ENCODE measurements around the gene LENG9. TPM values are rescaled to one million over a fixed set of nuclear protein-coding genes. Genes with fewer than 3 reads are reported as not detected.

Gene LENG9
- total and polyA plus RNA-seq, 2 experiments from 2014 or later: 0.59 to 7.9 TPM

DNA sequence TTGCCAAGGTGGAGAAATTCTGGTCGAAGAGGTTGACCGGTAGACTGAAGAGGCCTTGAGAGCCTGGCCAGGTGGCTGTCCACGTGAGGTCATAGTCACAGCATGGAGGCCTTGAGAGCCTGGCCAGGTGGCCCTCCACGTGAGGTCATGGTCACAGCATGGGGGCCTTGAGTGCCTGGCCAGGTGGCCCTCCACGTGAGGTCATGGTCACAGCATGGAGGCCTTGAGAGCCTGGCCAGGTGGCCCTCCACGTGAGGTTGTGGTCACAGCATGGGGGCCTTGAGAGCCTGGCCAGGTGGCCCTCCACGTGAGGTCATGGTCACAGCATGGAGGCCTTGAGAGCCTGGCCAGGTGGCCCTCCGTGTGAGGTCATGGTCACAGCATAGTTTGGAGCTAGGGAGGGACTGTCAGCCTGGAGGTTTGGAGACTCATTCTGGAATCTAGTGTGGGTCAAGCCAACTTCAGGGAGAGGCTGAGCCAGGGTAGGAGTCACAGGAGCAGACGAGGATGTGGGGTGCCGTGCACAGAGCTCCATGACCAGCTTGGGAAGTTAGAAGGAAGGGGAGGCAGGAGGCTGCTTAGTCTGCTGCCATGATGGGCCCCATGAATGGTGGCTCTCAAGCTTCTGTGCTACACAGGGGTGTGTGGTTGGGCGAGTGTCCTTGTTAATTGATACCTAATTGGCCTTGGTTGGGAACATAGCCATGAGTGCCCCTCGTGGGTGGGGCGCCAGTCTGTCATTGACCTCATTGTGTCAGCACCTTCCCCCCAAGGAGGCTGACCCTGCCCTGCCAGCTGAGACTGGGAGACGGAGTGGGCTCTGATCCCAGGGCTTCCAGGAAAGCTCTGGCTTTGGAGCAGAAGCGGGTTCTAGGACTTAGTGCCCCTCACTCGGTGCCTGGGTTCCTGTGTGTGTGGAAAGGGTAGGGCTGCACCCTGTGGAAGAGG, 4.0 kb downstream of the LENG9 start:
- Histone ChIP-seq H3K4me2 (no peak overlapping the region), H3K27ac (no peak overlapping the region), H4K20me1 (ENCODE audit: insufficient read depth, poor library complexity, severe bottlenecking) (peaks cover 36% of the 10 kb centered on the region), H3K4me1 (ENCODE audit: insufficient read depth) (peaks cover 12% of the 10 kb centered on the region), H3K36me3 (replicated peaks; ENCODE audit: insufficient read depth, low read depth) (peaks cover 4% of the 10 kb centered on the region), H3K27me3 (no peaks in the 10 kb centered on the region), H3K9me3 (ENCODE audit: low read depth) (no peaks in the 10 kb centered on the region), H3K4me3 (no peak overlapping the region), H3K9me2 (replicated peaks; ENCODE audit: insufficient read depth) (no peaks in the 10 kb centered on the region), H3K79me2 (peaks cover 38% of the 10 kb centered on the region), H2AFZ (no peak overlapping the region)
- WGBS (ENCODE audit: low lambda C conversion rate, missing lambda C conversion rate): 92% methylated on average over 16 of the region's 16 CpGs
- TF ChIP-seq CTCF (IDR thresholded peaks at IDR 0.05; ENCODE audit: poor library complexity) (no peak), EZH2phosphoT487 (IDR thresholded peaks at IDR 0.05; ENCODE audit: low read depth, severe bottlenecking, unreplicated experiment) (no peak), EZH2 (IDR thresholded peaks at IDR 0.05; ENCODE audit: borderline replicate concordance) (no peak)
- DNase-seq (ENCODE audit: low spot score): no peak

DNA sequence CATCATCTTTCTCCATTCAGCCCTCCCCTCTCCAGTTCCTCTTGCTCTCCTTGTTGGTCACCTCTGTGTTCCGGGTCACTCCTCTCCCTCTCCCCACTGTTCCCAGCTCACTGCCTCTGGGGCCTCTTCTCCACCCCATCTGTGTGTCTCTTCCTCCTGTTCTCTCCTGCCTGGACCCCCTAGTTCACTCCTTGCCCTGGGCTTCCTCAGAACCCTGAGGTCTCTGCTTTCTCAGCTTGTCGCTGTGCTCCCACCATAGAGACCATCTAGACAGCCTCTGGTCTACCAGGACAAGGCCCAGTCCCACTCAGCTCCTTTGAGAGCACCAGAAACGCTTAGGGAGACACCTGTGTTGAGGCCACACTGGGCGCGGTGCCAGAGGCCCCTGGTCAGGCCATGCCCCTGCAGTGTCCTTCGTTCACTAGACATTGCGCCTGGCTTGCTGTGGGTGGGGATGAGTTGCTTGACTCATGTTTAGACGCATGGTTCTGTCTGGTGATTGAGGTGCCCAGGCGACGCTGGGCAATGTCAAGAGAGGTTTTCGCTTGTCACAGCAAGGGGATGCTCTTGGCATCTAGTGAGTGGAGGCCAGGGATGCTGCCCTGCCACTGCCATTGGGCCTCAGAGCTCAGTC, 4.8 kb downstream of the LENG9 start:
- Histone ChIP-seq H3K4me2 (no peak overlapping the region), H3K9me2 (replicated peaks; ENCODE audit: insufficient read depth) (no peaks in the 10 kb centered on the region), H3K36me3 (replicated peaks; ENCODE audit: insufficient read depth, low read depth) (peaks cover 4% of the 10 kb centered on the region), H3K27me3 (no peaks in the 10 kb centered on the region), H3K9me3 (ENCODE audit: low read depth) (no peaks in the 10 kb centered on the region), H3K4me3 (no peak overlapping the region), H3K27ac (no peak overlapping the region), H4K20me1 (ENCODE audit: insufficient read depth, poor library complexity, severe bottlenecking) (peaks cover 44% of the 10 kb centered on the region), H3K79me2 (peaks cover 46% of the 10 kb centered on the region), H2AFZ (no peak overlapping the region), H3K4me1 (ENCODE audit: insufficient read depth) (peaks cover 12% of the 10 kb centered on the region)
- 92% methylated on average over 11 of the region's 11 CpGs for WGBS (ENCODE audit: low lambda C conversion rate, missing lambda C conversion rate)
- DNase-seq (ENCODE audit: low spot score): peak; percentile 9
- TF ChIP-seq CTCF (IDR thresholded peaks at IDR 0.05; ENCODE audit: poor library complexity) (no peak), EZH2phosphoT487 (IDR thresholded peaks at IDR 0.05; ENCODE audit: low read depth, severe bottlenecking, unreplicated experiment) (no peak), EZH2 (IDR thresholded peaks at IDR 0.05; ENCODE audit: borderline replicate concordance) (no peak)

- Histone ChIP-seq H3K27ac (no peak overlapping the region), H3K27me3 (no peaks in the 10 kb centered on the region), H3K4me1 (ENCODE audit: insufficient read depth) (peaks cover 12% of the 10 kb centered on the region), H3K79me2 (peaks cover 54% of the 10 kb centered on the region), H3K9me3 (ENCODE audit: low read depth) (no peaks in the 10 kb centered on the region), H3K36me3 (replicated peaks; ENCODE audit: insufficient read depth, low read depth) (peaks cover 4% of the 10 kb centered on the region), H4K20me1 (ENCODE audit: insufficient read depth, poor library complexity, severe bottlenecking) (peaks cover 52% of the 10 kb centered on the region), H3K4me2 (no peak overlapping the region), H3K4me3 (no peak overlapping the region), H3K9me2 (replicated peaks; ENCODE audit: insufficient read depth) (no peaks in the 10 kb centered on the region), H2AFZ (no peak overlapping the region)
- TF ChIP-seq EZH2phosphoT487 (IDR thresholded peaks at IDR 0.05; ENCODE audit: low read depth, severe bottlenecking, unreplicated experiment) (no peak), EZH2 (IDR thresholded peaks at IDR 0.05; ENCODE audit: borderline replicate concordance) (no peak), CTCF (IDR thresholded peaks at IDR 0.05; ENCODE audit: poor library complexity) (no peak)
- DNase-seq (ENCODE audit: low spot score): no peak
- 99% methylated on average over 41 of the region's 42 CpGs for WGBS (ENCODE audit: low lambda C conversion rate, missing lambda C conversion rate)
Measured at GRCh38 chr19:54457773-54458647, 5.6 kb downstream of the LENG9 start.

Measured in hepatocyte (in vitro differentiated cells).